Brain microvascular endothelial cell (primary cell): ENCODE measurements around the gene NSD1.

ENCODE experiments used
- DNase-seq: peaks from one replicate; pipeline ENCODE4 v3.0.0-alpha.2; 2020
- H3K27ac ChIP-seq: fragments of 250-450 bp; sonication (Bioruptor Pico); 2 replicates; pipeline ENCODE4 v1.5.1; 2020; ENCODE audit warnings: mild to moderate bottlenecking, moderate library complexity
- H3K27me3 ChIP-seq: fragments of 250-450 bp; sonication (Bioruptor Pico); replicated peaks from 2 replicates; pipeline ENCODE4 v1.5.1; 2020; ENCODE audit warnings: mild to moderate bottlenecking
- H3K36me3 ChIP-seq: fragments of 250-450 bp; sonication (Bioruptor Pico); replicated peaks from 2 replicates; pipeline ENCODE4 v1.5.1; 2020; ENCODE audit warnings: mild to moderate bottlenecking
- H3K4me3 ChIP-seq: 2 replicates; pipeline ENCODE4 v1.5.1; 2011; ENCODE audit warnings: low read depth, mild to moderate bottlenecking, control low read depth, low read length, moderate library complexity
- in situ Hi-C: cut with HindIII; loops from 2 replicates; pipeline ENCODE4 v1.10.0; 2017; ENCODE audit warnings: low sequenced_read_pairs, low pct_ligation_motif_present
- TF ChIP-seq, protein P1 (sequence below): IDR thresholded peaks from 2 replicates; pipeline ENCODE4 v1.5.1; 2011; ENCODE audit warnings: low read depth, mild to moderate bottlenecking, moderate library complexity, low read length, control low read depth, inconsistent platforms; ENCODE audit errors: missing control alignments

The NSD1 gene

DNA sequence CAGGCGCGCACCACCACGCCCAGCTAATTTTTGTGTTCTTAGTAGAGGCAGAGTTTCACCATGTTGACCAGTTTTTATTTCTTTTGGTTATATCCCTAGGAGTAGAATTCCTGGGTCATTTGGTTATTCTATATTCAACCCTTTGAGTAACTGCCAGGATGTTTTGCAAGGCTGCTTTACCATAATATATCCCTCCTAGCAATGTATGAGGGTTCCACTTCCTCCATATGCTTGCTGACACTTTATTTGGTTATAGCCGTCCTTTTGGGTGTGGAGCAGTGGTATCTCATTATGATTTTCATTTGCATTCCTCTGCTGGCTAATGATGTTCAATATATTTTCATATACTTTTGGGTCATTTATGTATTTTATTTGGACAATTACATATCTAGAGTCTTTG is 88.7 kb downstream of the NSD1 start:
- no peak overlapping the region for H3K27ac ChIP-seq
- DNase-seq = no peak
- no peaks in the 10 kb centered on the region for H3K27me3 ChIP-seq
- peaks cover 5% of the 10 kb centered on the region for H3K36me3 ChIP-seq
- no peak overlapping the region for H3K4me3 ChIP-seq
- in situ Hi-C loops = no loop called here
- TF ChIP-seq, protein P1, sequence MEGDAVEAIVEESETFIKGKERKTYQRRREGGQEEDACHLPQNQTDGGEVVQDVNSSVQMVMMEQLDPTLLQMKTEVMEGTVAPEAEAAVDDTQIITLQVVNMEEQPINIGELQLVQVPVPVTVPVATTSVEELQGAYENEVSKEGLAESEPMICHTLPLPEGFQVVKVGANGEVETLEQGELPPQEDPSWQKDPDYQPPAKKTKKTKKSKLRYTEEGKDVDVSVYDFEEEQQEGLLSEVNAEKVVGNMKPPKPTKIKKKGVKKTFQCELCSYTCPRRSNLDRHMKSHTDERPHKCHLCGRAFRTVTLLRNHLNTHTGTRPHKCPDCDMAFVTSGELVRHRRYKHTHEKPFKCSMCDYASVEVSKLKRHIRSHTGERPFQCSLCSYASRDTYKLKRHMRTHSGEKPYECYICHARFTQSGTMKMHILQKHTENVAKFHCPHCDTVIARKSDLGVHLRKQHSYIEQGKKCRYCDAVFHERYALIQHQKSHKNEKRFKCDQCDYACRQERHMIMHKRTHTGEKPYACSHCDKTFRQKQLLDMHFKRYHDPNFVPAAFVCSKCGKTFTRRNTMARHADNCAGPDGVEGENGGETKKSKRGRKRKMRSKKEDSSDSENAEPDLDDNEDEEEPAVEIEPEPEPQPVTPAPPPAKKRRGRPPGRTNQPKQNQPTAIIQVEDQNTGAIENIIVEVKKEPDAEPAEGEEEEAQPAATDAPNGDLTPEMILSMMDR = no peak

DNA sequence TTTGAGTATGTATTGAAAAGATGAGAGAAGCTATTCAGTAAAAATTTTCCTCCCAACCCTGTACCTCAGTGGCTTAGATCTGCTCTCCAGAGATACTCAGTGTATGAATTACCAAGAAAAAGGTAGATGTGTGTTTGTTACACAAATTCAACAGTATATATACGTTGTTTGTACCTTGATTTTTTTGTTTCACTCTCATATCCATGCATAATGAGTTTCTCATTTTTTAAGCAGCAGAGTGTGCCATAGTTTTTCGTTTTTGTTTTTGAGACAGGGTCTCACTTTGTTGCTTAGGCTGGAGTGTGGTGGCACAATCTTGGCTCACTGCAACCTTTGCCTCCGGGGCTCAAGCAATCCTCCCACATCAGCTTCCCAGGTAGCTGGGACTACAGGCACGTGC is 92.2 kb downstream of the NSD1 start:
- H3K36me3 ChIP-seq = peaks cover 3% of the 10 kb centered on the region
- DNase-seq = no peak
- in situ Hi-C loops = no loop called here
- no peak overlapping the region for H3K27ac ChIP-seq
- no peak overlapping the region for H3K4me3 ChIP-seq
- TF ChIP-seq, protein P1 = no peak
- no peaks in the 10 kb centered on the region for H3K27me3 ChIP-seq

DNA sequence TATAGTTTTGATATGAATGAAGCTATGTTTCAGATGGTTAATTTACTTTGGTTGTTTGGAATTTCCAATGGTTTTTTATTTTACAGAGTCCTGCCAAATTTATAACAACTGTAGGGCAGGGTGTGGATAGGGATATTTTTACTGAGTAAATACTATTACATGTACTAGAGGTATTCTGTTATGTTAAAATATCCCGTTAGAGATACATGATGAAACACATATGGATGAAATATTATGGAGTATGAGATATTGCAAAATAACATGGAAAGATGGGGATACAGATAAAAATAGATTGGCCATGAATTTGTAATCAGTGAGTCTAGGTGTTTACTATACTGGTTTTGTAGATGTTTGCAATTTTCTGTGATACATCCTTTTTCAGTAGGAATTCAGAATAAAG is 93.3 kb downstream of the NSD1 start:
- Histone ChIP-seq H3K27ac (no peak overlapping the region), H3K4me3 (no peak overlapping the region), H3K27me3 (no peaks in the 10 kb centered on the region), H3K36me3 (peaks cover 3% of the 10 kb centered on the region)
- in situ Hi-C loops = no loop called here
- no peak for DNase-seq
- TF ChIP-seq, protein P1 = no peak

DNA sequence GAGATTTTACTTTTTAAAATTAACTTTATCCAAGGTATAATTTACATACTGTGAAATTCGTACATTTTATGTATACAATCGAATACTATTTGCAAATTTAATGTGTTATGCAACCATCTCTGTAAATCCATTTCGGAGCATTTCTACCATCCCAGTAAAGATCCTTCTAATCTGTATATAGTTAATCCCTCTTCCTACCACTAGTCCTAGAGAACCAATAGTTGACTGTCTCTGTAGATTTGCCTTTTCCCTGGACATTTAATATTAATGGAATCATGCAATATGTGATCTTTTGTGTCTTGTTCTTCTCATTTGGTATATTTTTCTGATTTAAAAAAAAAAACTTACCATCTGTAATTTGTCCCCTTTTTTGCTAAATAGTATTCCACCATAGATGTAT is 95.2 kb downstream of the NSD1 start:
- no peaks in the 10 kb centered on the region for H3K27me3 ChIP-seq
- H3K36me3 ChIP-seq = peaks cover 3% of the 10 kb centered on the region
- in situ Hi-C loops = no loop called here
- no peak for DNase-seq
- no peak overlapping the region for H3K4me3 ChIP-seq
- no peak overlapping the region for H3K27ac ChIP-seq
- TF ChIP-seq, protein P1 = no peak

DNA sequence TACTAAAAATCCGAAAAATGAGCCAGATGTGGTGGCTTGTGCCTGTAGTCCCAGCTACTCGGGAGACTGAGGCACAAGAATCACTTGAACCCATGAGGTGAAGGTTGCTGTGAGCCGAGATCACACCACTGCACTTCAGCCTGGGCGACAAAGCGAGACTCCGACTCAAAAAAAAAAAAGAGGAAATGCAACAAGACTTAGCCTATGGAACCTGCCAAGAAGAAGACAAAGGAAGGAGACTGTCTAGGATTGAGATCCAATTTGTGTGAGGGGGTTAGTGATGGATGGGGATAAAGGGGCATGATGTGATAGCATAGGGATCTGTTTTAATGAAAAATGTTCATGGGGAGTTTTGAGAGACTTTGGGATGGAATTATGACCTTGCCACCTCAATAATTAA is 97.1 kb downstream of the NSD1 start:
- DNase-seq = no peak
- TF ChIP-seq, protein P1 = no peak
- H3K36me3 ChIP-seq = no peaks in the 10 kb centered on the region
- no peaks in the 10 kb centered on the region for H3K27me3 ChIP-seq
- H3K4me3 ChIP-seq = no peak overlapping the region
- in situ Hi-C loops = no loop called here
- no peak overlapping the region for H3K27ac ChIP-seq

DNA sequence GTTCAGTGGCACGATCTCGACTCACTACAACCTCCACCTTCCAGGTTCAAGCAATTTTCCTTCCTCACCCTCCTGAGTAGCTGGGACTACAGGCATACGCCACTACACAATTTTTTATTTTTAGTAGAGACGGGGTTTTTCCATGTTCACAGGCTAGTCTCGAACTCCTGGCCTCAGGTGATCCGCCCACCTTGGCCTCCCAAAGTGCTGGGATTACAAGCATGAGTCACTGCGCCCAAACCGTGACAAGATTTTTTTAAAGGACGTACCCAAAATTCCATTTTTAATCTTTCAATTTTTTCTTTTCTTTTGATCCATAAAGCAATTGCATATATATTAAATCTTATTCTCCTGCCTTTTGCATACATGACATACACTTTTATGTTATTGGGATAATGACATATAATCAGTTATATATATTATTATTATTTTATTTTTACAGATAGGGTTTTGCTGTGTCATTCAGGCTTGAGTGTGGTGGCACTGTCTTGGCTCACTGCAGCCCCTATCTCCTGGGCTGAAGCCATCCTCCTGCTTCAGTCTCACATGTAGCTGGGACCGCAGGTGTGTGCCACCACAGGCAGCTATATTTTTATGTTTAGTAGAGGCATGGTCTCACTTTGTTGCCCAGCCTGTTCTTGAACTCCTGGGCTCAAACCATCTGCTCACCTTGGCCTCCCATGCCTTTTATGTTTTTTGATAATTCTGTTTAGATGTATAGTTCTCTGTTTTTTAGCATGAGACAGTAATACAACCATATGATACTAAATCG is 98.1 kb downstream of the NSD1 start:
- no peak for DNase-seq
- in situ Hi-C loops = no loop called here
- Histone ChIP-seq H3K36me3 (no peaks in the 10 kb centered on the region), H3K27ac (no peak overlapping the region), H3K4me3 (no peak overlapping the region), H3K27me3 (no peaks in the 10 kb centered on the region)
- TF ChIP-seq, protein P1 = no peak
